Activated T-helper 9 cell treated with anti-CD3 and anti-CD28 coated beads, Interleukin-2, amount 50 U/mL, for 16 hours (primary cell): ENCODE results near the gene TMEM168.
"Not testable (repeated sequence)": the region's sequence is repeated elsewhere in the genome, so short reads cannot be mapped to it uniquely, and the experiment has no call there.

Source experiments
- DNase-seq: peaks from one replicate; pipeline ENCODE4 v3.0.0-alpha.2; 2020; ENCODE audit warnings: low read depth

TMEM168 gene

GRCh38 chr7:112779667-112780066 is 10.5 kb downstream of the TMEM168 start:
- no peak for DNase-seq

GRCh38 chr7:112777406-112777805 is 12.8 kb downstream of the TMEM168 start:
- no peak for DNase-seq

GRCh38 chr7:112771166-112771565 is 19.0 kb downstream of the TMEM168 start:
- no peak for DNase-seq

GRCh38 chr7:112770051-112770450 is 20.1 kb downstream of the TMEM168 start:
- no peak for DNase-seq

GRCh38 chr7:112765105-112765504 is 25.1 kb downstream of the TMEM168 start:
- no peak for DNase-seq

- no peak for DNase-seq
Observed at GRCh38 chr7:112763996-112764395, 26.2 kb downstream of the TMEM168 start.

- DNase-seq = no peak
Observed at GRCh38 chr7:112763298-112763697, 26.9 kb downstream of the TMEM168 start.

- no peak for DNase-seq
Observed at GRCh38 chr7:112759905-112760304, 30.3 kb downstream of the TMEM168 start.

GRCh38 chr7:112757337-112757736 is 32.9 kb downstream of the TMEM168 start:
- DNase-seq = no peak

- no peak for DNase-seq
Observed at GRCh38 chr7:112753298-112753697, 36.9 kb downstream of the TMEM168 start.

- no peak for DNase-seq
Observed at GRCh38 chr7:112752576-112752975, 37.6 kb downstream of the TMEM168 start.

GRCh38 chr7:112749775-112750174 is 40.4 kb downstream of the TMEM168 start:
- DNase-seq = no peak

- DNase-seq = no peak
Observed at GRCh38 chr7:112748381-112748780, 41.8 kb downstream of the TMEM168 start.

GRCh38 chr7:112745635-112746034 is 44.6 kb downstream of the TMEM168 start:
- DNase-seq = no peak

- DNase-seq = no peak
Observed at GRCh38 chr7:112744818-112745217, 45.4 kb downstream of the TMEM168 start.

GRCh38 chr7:112743811-112744210 is 46.4 kb downstream of the TMEM168 start:
- no peak for DNase-seq

- no peak for DNase-seq
Observed at GRCh38 chr7:112740667-112741066, 49.5 kb downstream of the TMEM168 start.

- no peak for DNase-seq
Observed at GRCh38 chr7:112739436-112740180, 50.6 kb downstream of the TMEM168 start.

- DNase-seq = no peak
Observed at GRCh38 chr7:112735261-112735660, 54.9 kb downstream of the TMEM168 start.

GRCh38 chr7:112731324-112731723 is 58.9 kb downstream of the TMEM168 start:
- DNase-seq = not testable (repeated sequence)

- DNase-seq = no peak
Observed at GRCh38 chr7:112726076-112726475, 64.1 kb downstream of the TMEM168 start.

- no peak for DNase-seq
Observed at GRCh38 chr7:112723416-112723815, 66.8 kb downstream of the TMEM168 start.

- DNase-seq = no peak
Observed at GRCh38 chr7:112721366-112721765, 68.8 kb downstream of the TMEM168 start.

GRCh38 chr7:112715525-112715924 is 74.7 kb downstream of the TMEM168 start:
- DNase-seq = no peak
